ENCODE results near the gene KANSL1.

Gene KANSL1

DNA sequence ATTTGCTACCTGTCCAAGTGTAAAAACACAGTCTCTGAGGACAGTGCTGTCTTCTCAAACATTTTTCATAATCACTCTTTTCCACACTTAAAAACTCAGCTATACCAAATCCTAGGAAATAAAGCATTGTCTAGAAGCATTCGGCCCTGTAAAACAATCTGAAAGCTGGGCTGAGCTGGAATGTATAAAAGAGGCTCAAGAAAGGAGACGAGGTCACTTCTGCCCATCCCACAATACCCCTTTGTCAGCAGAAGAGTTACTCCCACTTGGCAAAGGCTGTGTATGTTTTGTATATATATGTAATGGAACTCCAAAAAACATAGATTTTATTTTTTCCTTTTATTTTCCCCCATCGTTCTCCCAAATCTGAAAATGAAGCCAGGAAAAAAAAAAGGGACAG, 150.3 kb downstream of the KANSL1 start:
- no peak for ATAC-seq
- no peak for TF ChIP-seq TSHZ2 (CRISPR knock-in tag; IDR thresholded peaks at IDR 0.05)
- no peak for TF ChIP-seq ZFP30 (CRISPR knock-in tag; IDR thresholded peaks at IDR 0.05)
- TF ChIP-seq CSDC2 (CRISPR knock-in tag; IDR thresholded peaks at IDR 0.05): no peak
- TF ChIP-seq ZFP3 (CRISPR knock-in tag; IDR thresholded peaks at IDR 0.05): no peak
- no peak for TF ChIP-seq TOX (CRISPR knock-in tag; IDR thresholded peaks at IDR 0.05; ENCODE audit: borderline replicate concordance)
- TF ChIP-seq GLIS3 (CRISPR knock-in tag; IDR thresholded peaks at IDR 0.05): no peak
- no peak for TF ChIP-seq CREB5 (CRISPR knock-in tag; IDR thresholded peaks at IDR 0.05; ENCODE audit: low read depth)
- TF ChIP-seq CSRNP3 (CRISPR knock-in tag; IDR thresholded peaks at IDR 0.05): no peak
- no peak for TF ChIP-seq PATZ1 (CRISPR knock-in tag; IDR thresholded peaks at IDR 0.05; ENCODE audit: borderline replicate concordance)
- TF ChIP-seq TCF4 (CRISPR knock-in tag; IDR thresholded peaks at IDR 0.05; ENCODE audit: borderline replicate concordance): no peak

DNA sequence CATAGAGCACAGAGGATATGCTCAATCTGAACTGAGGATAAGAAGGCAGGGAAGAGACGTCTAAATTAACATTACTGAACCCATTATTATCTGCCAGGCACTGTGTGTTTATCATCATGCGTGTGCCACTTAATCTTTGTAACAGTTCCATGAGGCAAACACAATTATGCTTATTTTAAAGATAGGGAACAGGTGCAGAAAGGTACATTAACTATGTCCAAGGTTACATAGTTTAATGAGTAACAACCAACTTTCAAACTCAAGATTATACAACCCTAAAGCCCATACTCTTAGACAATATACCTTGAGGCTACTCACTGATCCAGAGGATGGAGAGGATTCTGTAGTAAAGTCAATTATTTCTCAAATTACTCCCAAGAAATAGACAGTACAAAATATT, 151.0 kb downstream of the KANSL1 start:
- ATAC-seq: no peak

More for the DNA sequence above, 151.0 kb downstream of the KANSL1 start:
- no peak for TF ChIP-seq PATZ1 (CRISPR knock-in tag; IDR thresholded peaks at IDR 0.05; ENCODE audit: borderline replicate concordance)
- no peak for TF ChIP-seq TOX (CRISPR knock-in tag; IDR thresholded peaks at IDR 0.05; ENCODE audit: borderline replicate concordance)
- no peak for TF ChIP-seq CSRNP3 (CRISPR knock-in tag; IDR thresholded peaks at IDR 0.05)
- TF ChIP-seq ZNF565 (CRISPR knock-in tag; conservative IDR thresholded peaks at IDR 0.05; ENCODE audit: low read depth): no peak
- no peak for TF ChIP-seq SNAI2 (CRISPR knock-in tag; IDR thresholded peaks at IDR 0.05)
- no peak for TF ChIP-seq ZFP30 (CRISPR knock-in tag; IDR thresholded peaks at IDR 0.05)
- no peak for TF ChIP-seq ZFP3 (CRISPR knock-in tag; IDR thresholded peaks at IDR 0.05)
- no peak for TF ChIP-seq GLIS3 (CRISPR knock-in tag; IDR thresholded peaks at IDR 0.05)
- TF ChIP-seq CREB5 (CRISPR knock-in tag; IDR thresholded peaks at IDR 0.05; ENCODE audit: low read depth): no peak
- TF ChIP-seq ZNF70 (CRISPR knock-in tag; IDR thresholded peaks at IDR 0.05): no peak
- TF ChIP-seq PPARA (CRISPR knock-in tag; IDR thresholded peaks at IDR 0.05; ENCODE audit: borderline replicate concordance): no peak
- no peak for TF ChIP-seq RARB (CRISPR knock-in tag; IDR thresholded peaks at IDR 0.05)
- no peak for TF ChIP-seq TCF4 (CRISPR knock-in tag; IDR thresholded peaks at IDR 0.05; ENCODE audit: borderline replicate concordance)
- TF ChIP-seq ZC3H10 (CRISPR knock-in tag; IDR thresholded peaks at IDR 0.05): no peak
- no peak for TF ChIP-seq CSDC2 (CRISPR knock-in tag; IDR thresholded peaks at IDR 0.05)
- TF ChIP-seq ARNTL (CRISPR knock-in tag; IDR thresholded peaks at IDR 0.05; ENCODE audit: borderline replicate concordance, low read depth): no peak
- no peak for TF ChIP-seq POU6F1 (CRISPR knock-in tag; IDR thresholded peaks at IDR 0.05; ENCODE audit: borderline replicate concordance, low read depth)
